Transverse colon (tissue), 4 donors: ENCODE measurements around the gene VAX1.

Experiments
- EP300 ChIP-seq: sonication (generic); formaldehyde crosslinking; IDR thresholded peaks from one replicate; pipeline ENCODE4 v1.6.1; 2017; ENCODE audit warnings: antibody characterized with exemption, low read depth
- POLR2AphosphoS5 ChIP-seq, 3 donors: sonication (generic); formaldehyde crosslinking; IDR thresholded peaks; one replicate each; pipeline ENCODE4 v1.6.1; 2016; ENCODE audit warnings: antibody characterized with exemption in 3 of 3
- TF ChIP-seq, protein P1 (sequence below), 5 experiments: fragments of 200-600 bp in 3 of 5; fragments of 450-650 bp in 2 of 5; sonication (generic) in 3 of 5; IDR thresholded peaks; 1 replicate in 2 of 5; 2 replicates in 3 of 5; pipeline ENCODE4 v1.5.1; 2016 to 2017; ENCODE audit warnings: antibody characterized with exemption in 5 of 5, inconsistent platforms in 3 of 5, mild to moderate bottlenecking in 2 of 5, moderate library complexity in 1 of 5

DNA sequence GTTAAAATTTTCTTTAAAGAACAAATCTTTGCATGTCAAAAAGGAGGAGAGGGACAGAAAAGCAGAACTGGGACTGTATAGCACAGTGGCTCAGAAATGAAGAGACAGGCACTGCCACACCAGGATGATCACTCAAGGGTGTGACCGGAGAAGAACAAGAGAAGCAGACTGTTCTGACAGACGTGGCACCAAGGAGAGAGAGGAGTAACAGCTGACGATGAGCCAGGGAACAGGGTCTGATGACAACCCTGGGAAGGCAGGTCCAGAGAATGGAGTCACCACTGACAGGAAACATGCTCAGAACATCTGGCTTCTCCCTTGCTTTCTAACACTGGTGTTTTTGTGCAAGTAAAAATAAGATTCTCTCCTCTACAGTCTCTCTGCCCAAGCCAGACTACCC, 14.6 kb upstream of the VAX1 start:
- TF ChIP-seq, protein P1, sequence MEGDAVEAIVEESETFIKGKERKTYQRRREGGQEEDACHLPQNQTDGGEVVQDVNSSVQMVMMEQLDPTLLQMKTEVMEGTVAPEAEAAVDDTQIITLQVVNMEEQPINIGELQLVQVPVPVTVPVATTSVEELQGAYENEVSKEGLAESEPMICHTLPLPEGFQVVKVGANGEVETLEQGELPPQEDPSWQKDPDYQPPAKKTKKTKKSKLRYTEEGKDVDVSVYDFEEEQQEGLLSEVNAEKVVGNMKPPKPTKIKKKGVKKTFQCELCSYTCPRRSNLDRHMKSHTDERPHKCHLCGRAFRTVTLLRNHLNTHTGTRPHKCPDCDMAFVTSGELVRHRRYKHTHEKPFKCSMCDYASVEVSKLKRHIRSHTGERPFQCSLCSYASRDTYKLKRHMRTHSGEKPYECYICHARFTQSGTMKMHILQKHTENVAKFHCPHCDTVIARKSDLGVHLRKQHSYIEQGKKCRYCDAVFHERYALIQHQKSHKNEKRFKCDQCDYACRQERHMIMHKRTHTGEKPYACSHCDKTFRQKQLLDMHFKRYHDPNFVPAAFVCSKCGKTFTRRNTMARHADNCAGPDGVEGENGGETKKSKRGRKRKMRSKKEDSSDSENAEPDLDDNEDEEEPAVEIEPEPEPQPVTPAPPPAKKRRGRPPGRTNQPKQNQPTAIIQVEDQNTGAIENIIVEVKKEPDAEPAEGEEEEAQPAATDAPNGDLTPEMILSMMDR (IDR thresholded peaks at IDR 0.05) = no peak
- TF ChIP-seq POLR2AphosphoS5 (IDR thresholded peaks at IDR 0.05) (no peak), EP300 (no peak)
